MM.1S (cell line): ENCODE results near the gene DSCAML1.

Experiments
- DNase-seq: peaks from one replicate; pipeline ENCODE4 v3.0.0-alpha.2; 2015
- H2AFZ ChIP-seq: fragments of 300-600 bp; sonication (generic); 2 replicates; pipeline ENCODE4 v1.6.0; 2016; ENCODE audit warnings: antibody characterized with exemption, low read length
- H3F3A ChIP-seq: fragments of 300-600 bp; sonication (generic); 2 replicates; pipeline ENCODE4 v1.6.1; 2016; ENCODE audit warnings: mild to moderate bottlenecking, antibody characterized with exemption, low read length, moderate library complexity, mixed read lengths; ENCODE audit not compliant: insufficient read depth
- H3K27ac ChIP-seq: fragments of 300-600 bp; sonication (generic); 2 replicates; pipeline ENCODE4 v1.5.1; 2016; ENCODE audit warnings: mild to moderate bottlenecking, low read length
- H3K27me3 ChIP-seq: fragments of 300-600 bp; sonication (generic); replicated peaks from 2 replicates; pipeline ENCODE4 v1.6.0; 2016; ENCODE audit warnings: low read length; ENCODE audit not compliant: insufficient read depth
- H3K36me3 ChIP-seq: fragments of 300-600 bp; sonication (generic); replicated peaks from 2 replicates; pipeline ENCODE4 v1.6.1; 2016; ENCODE audit warnings: mild to moderate bottlenecking, low read length, mixed read lengths; ENCODE audit not compliant: insufficient read depth
- H3K4me1 ChIP-seq: fragments of 300-600 bp; sonication (generic); 2 replicates; pipeline ENCODE4 v1.6.1; 2016; ENCODE audit warnings: low read length, mixed read lengths
- H3K4me2 ChIP-seq: fragments of 300-600 bp; sonication (generic); 2 replicates; pipeline ENCODE4 v1.6.0; 2016; ENCODE audit warnings: low read depth, low read length
- H3K4me3 ChIP-seq: fragments of 300-600 bp; sonication (generic); 2 replicates; pipeline ENCODE4 v1.5.1; 2016; ENCODE audit warnings: low read length, mixed read lengths
- H3K79me2 ChIP-seq: fragments of 300-600 bp; sonication (generic); 2 replicates; pipeline ENCODE4 v1.6.1; 2016; ENCODE audit warnings: mixed run types, low read length, mixed read lengths
- H3K9ac ChIP-seq: fragments of 300-600 bp; sonication (generic); 2 replicates; pipeline ENCODE4 v1.6.1; 2016; ENCODE audit warnings: low read length, mixed read lengths
- H3K9me2 ChIP-seq: fragments of 300-600 bp; sonication (generic); replicated peaks from 2 replicates; pipeline ENCODE4 v1.6.1; 2016; ENCODE audit warnings: mild to moderate bottlenecking, low read length, mixed read lengths; ENCODE audit not compliant: insufficient read depth
- H3K9me3 ChIP-seq: fragments of 300-600 bp; sonication (generic); replicated peaks from 2 replicates; pipeline ENCODE4 v1.6.1; 2016; ENCODE audit warnings: mild to moderate bottlenecking, low read length, mixed read lengths; ENCODE audit not compliant: insufficient read depth
- H4K20me1 ChIP-seq: fragments of 300-600 bp; sonication (generic); 2 replicates; pipeline ENCODE4 v1.6.1; 2016; ENCODE audit warnings: mild to moderate bottlenecking, low read length, moderate library complexity, mixed read lengths; ENCODE audit not compliant: insufficient read depth
- CTCF ChIP-seq: fragments of 300-600 bp; sonication (generic); IDR thresholded peaks from 2 replicates; pipeline ENCODE4 v1.5.1; 2016; ENCODE audit warnings: antibody characterized with exemption, low read length, mixed read lengths
- EZH2 ChIP-seq: fragments of 300-600 bp; sonication (generic); optimal IDR thresholded peaks from 2 replicates; pipeline ENCODE3; 2017; ENCODE audit warnings: low read depth, mild to moderate bottlenecking, antibody characterized with exemption, low read length, mixed read lengths
- EZH2phosphoT487 ChIP-seq: fragments of 300-600 bp; sonication (generic); IDR thresholded peaks from 2 replicates; pipeline ENCODE4 v1.6.1; 2018; ENCODE audit warnings: antibody characterized with exemption, low read length

DSCAML1 gene

GRCh38 chr11:117580866-117581265 is 216.2 kb downstream of the DSCAML1 start:
- H2AFZ ChIP-seq: no peak overlapping the region
- H3K27me3 ChIP-seq: peaks cover 44% of the 10 kb centered on the region
- no peaks in the 10 kb centered on the region for H3F3A ChIP-seq
- no peaks in the 10 kb centered on the region for H3K36me3 ChIP-seq
- H3K4me1 ChIP-seq: no peaks in the 10 kb centered on the region
- H3K79me2 ChIP-seq: no peaks in the 10 kb centered on the region
- no peak overlapping the region for H3K9ac ChIP-seq
- no peaks in the 10 kb centered on the region for H3K9me2 ChIP-seq
- TF ChIP-seq EZH2: no peak
- no peak for TF ChIP-seq CTCF
- TF ChIP-seq EZH2phosphoT487: no peak
- no peak overlapping the region for H3K4me2 ChIP-seq
- no peaks in the 10 kb centered on the region for H4K20me1 ChIP-seq
- no peak overlapping the region for H3K27ac ChIP-seq
- no peak overlapping the region for H3K4me3 ChIP-seq
- no peaks in the 10 kb centered on the region for H3K9me3 ChIP-seq
- DNase-seq: no peak

- Histone ChIP-seq H3K79me2 (no peaks in the 10 kb centered on the region), H3K9me3 (no peaks in the 10 kb centered on the region), H3K9ac (no peak overlapping the region), H2AFZ (no peak overlapping the region), H3K9me2 (no peaks in the 10 kb centered on the region), H3K27me3 (peaks cover 40% of the 10 kb centered on the region), H3F3A (no peaks in the 10 kb centered on the region), H3K4me2 (no peak overlapping the region), H4K20me1 (no peaks in the 10 kb centered on the region), H3K4me1 (no peaks in the 10 kb centered on the region), H3K27ac (no peak overlapping the region), H3K4me3 (no peak overlapping the region), H3K36me3 (no peaks in the 10 kb centered on the region)
- TF ChIP-seq EZH2phosphoT487 (no peak), EZH2 (no peak), CTCF (no peak)
- no peak for DNase-seq
Measured at GRCh38 chr11:117579161-117579560, 217.9 kb downstream of the DSCAML1 start.

- Histone ChIP-seq H3K9me3 (no peaks in the 10 kb centered on the region), H3K4me1 (no peaks in the 10 kb centered on the region), H3F3A (no peaks in the 10 kb centered on the region), H3K79me2 (no peaks in the 10 kb centered on the region), H3K36me3 (no peaks in the 10 kb centered on the region), H3K9me2 (no peaks in the 10 kb centered on the region), H3K27me3 (peaks cover 54% of the 10 kb centered on the region), H3K4me3 (no peak overlapping the region), H3K27ac (no peak overlapping the region), H3K9ac (no peak overlapping the region), H4K20me1 (no peaks in the 10 kb centered on the region), H3K4me2 (no peak overlapping the region), H2AFZ (no peak overlapping the region)
- no peak for TF ChIP-seq CTCF
- TF ChIP-seq EZH2: no peak
- no peak for TF ChIP-seq EZH2phosphoT487
- no peak for DNase-seq
Measured at GRCh38 chr11:117575856-117576255, 221.2 kb downstream of the DSCAML1 start.
